Cerebellar nuclear complex (tissue), 1 donor: ENCODE data around the gene TLCD1.
"Not testable (repeated sequence)": the region's sequence is repeated elsewhere in the genome, so short reads cannot be mapped to it uniquely, and the experiment has no call there.

Experiments
- DNase-seq, 2 experiments: peaks; one replicate each; lab custom pipeline; 2025; lab: John Stamatoyannopoulos, UW

Gene TLCD1

GRCh38 chr17:28728364-28729200 lies 2.5 kb upstream of the TLCD1 start, which contains the start of gene NEK8:
TSS of gene NEK8 (plus strand) at chr17:28728788. CDS start at chr17:28728814, 26 bp downstream.
- peak in 1 of 2 experiments; percentile 45 for DNase-seq

- peak; percentile 53 to 71 for DNase-seq
Observed at GRCh38 chr17:28726627-28727491, 826 bp upstream of the TLCD1 start.

GRCh38 chr17:28725660-28726225 lies 290 bp downstream of the TLCD1 start:
- DNase-seq, result no peak

GRCh38 chr17:28725166-28725659 lies 820 bp downstream of the TLCD1 start:
- no peak for DNase-seq

- DNase-seq, result no peak
Observed at GRCh38 chr17:28724500-28725165, 1.4 kb downstream of the TLCD1 start.

GRCh38 chr17:28723836-28724499 lies 2.1 kb downstream of the TLCD1 start:
- DNase-seq, result not testable (repeated sequence)

GRCh38 chr17:28723159-28723835 lies 2.7 kb downstream of the TLCD1 start:
- DNase-seq, result no peak

- no peak for DNase-seq
Observed at GRCh38 chr17:28722417-28723158, 3.4 kb downstream of the TLCD1 start.

GRCh38 chr17:28720997-28721329 lies 5.1 kb downstream of the TLCD1 start:
- not testable (repeated sequence) for DNase-seq

GRCh38 chr17:28720247-28720996 lies 5.6 kb downstream of the TLCD1 start:
- DNase-seq, result no peak

GRCh38 chr17:28719021-28719433 lies 7.0 kb downstream of the TLCD1 start:
- no peak for DNase-seq

GRCh38 chr17:28718333-28719020 lies 7.6 kb downstream of the TLCD1 start:
- no peak for DNase-seq

GRCh38 chr17:28717578-28718332 lies 8.3 kb downstream of the TLCD1 start, which contains the start of gene RAB34:
TSS of gene RAB34 (minus strand) at chr17:28717868. CDS start at chr17:28717266, 602 bp downstream.
- DNase-seq, result no peak

- DNase-seq, result no peak
Observed at GRCh38 chr17:28716740-28717577, 9.1 kb downstream of the TLCD1 start.

GRCh38 chr17:28715217-28715616 lies 10.8 kb downstream of the TLCD1 start:
- no peak for DNase-seq

- no peak for DNase-seq
Observed at GRCh38 chr17:28714281-28714680, 11.8 kb downstream of the TLCD1 start.
